A673 (cell line): Measurements from ENCODE around the gene MAPK12. TPM values are rescaled to one million over a fixed set of nuclear protein-coding genes. Genes with fewer than 3 reads are reported as not detected.

Experiments
- BruUV-seq: library from RNA; stranded (reverse); fragments of 400-500 nt; replicated peaks from 2 replicates; lab custom pipeline; 2021; lab: Mats Ljungman, UMichigan
- CTCF ChIA-PET: fragments of 300-600 bp; sonication (Branson Sonifier 250); formaldehyde crosslinking; loops from one replicate; lab custom pipeline; 2022; ENCODE audit warnings: antibody characterized with exemption; lab: Charles Lee
- POLR2A ChIA-PET: fragments of 300-600 bp; sonication (Branson Sonifier 250); formaldehyde crosslinking; loops from one replicate; lab custom pipeline; 2022; ENCODE audit warnings: antibody characterized with exemption; ENCODE audit not compliant: low non-redundant PET; lab: Charles Lee
- DNase-seq: peaks from one replicate; pipeline ENCODE4 v3.0.0-alpha.2; 2015; ENCODE audit warnings: low spot score
- H3K27ac ChIP-seq: fragments of 200-600 bp; sonication (generic); 2 replicates; pipeline ENCODE4 v1.5.1; 2016; ENCODE audit warnings: mixed run types, low read depth, mild to moderate bottlenecking, mixed read lengths, antibody characterized with exemption, low read length; ENCODE audit not compliant: poor library complexity, severe bottlenecking
- H3K27me3 ChIP-seq: fragments of 200-600 bp; sonication (generic); replicated peaks from 2 replicates; pipeline ENCODE4 v1.6.1; 2017; ENCODE audit warnings: mixed run types, low read depth, mild to moderate bottlenecking, mixed read lengths, antibody characterized with exemption, low read length; ENCODE audit not compliant: insufficient read depth, poor library complexity
- H3K36me3 ChIP-seq: fragments of 200-600 bp; sonication (generic); 2 replicates; pipeline ENCODE4 v1.6.1; 2016; ENCODE audit warnings: mixed run types, mild to moderate bottlenecking, mixed read lengths, antibody characterized with exemption, low read length; ENCODE audit not compliant: insufficient read depth, poor library complexity, severe bottlenecking
- H3K4me1 ChIP-seq: fragments of 200-600 bp; sonication (generic); 2 replicates; pipeline ENCODE4 v1.6.1; 2017; ENCODE audit warnings: mixed run types, mild to moderate bottlenecking, mixed read lengths, antibody characterized with exemption, low read length; ENCODE audit not compliant: insufficient read depth, poor library complexity, severe bottlenecking
- H3K4me3 ChIP-seq: fragments of 200-600 bp; sonication (generic); 2 replicates; pipeline ENCODE4 v1.5.1; 2016; ENCODE audit warnings: low read depth, mixed run types, mild to moderate bottlenecking, mixed read lengths, low read length; ENCODE audit not compliant: poor library complexity, severe bottlenecking
- H3K9me3 ChIP-seq: fragments of 200-600 bp; sonication (generic); 2 replicates; pipeline ENCODE4 v1.6.1; 2016; ENCODE audit warnings: mixed run types, low read depth, mild to moderate bottlenecking, mixed read lengths, antibody characterized with exemption, low read length; ENCODE audit not compliant: poor library complexity, severe bottlenecking
- EZH2 ChIP-seq: fragments of 200-600 bp; sonication (generic); IDR thresholded peaks from 2 replicates; pipeline ENCODE4 v1.6.1; 2017; ENCODE audit warnings: borderline replicate concordance, low read depth, mild to moderate bottlenecking, mixed read lengths, antibody characterized with exemption, low read length; ENCODE audit not compliant: poor library complexity, severe bottlenecking
- intact Hi-C: fragments of 100-400 bp; cut with micrococcal nuclease; formaldehyde crosslinking; loops from one replicate; pipeline ENCODE4 v1.10.0; 2022; ENCODE audit not compliant: unreplicated experiment
- total RNA-seq: library from RNA; stranded (reverse); gene quantifications from 2 replicates; pipeline ENCODE4 v1.2.3, GENCODE V29; 2021
- TF ChIP-seq, protein P1 (sequence below): fragments of 300-800, 200-600 bp; sonication (generic); conservative IDR thresholded peaks from 2 replicates; pipeline ENCODE4 v1.5.1; 2017; ENCODE audit warnings: low read depth, mild to moderate bottlenecking, antibody characterized with exemption, low read length, moderate library complexity, mixed read lengths

MAPK12 gene
- total RNA-seq, 1 experiment from 2014 or later, result 20.8 TPM

DNA sequence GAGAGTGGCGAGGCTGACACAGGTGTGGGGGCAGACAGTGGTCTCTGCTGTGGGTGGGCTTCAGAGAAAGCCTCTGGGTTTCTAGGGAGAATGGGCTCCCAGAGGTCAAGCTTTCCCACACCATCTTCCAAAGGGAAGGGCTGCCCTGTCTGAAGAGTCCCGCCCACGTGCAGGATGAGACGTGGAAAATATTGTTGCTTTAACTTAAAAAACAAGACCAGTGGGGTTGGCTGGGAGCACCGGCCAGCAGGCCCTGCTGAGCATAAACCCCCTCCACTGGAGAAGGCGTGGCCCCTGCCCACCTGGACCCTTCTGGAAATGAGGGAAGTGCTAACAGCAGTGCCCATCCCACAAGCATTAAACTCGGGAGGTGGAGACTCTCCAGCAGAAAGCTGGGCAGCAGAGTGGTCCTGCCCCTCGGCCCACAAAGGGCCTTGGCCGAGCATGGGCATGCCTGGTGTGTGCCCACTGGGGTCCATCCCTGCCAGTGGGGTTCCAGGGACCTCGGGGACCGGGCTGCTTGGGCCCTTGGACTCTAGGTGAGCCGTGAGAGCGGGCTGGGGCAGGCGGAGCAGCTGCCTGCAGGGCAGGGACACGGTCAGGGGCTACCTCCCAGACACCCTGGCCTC is 45.3 kb downstream of the MAPK12 start:
- Histone ChIP-seq H3K27ac (no peak overlapping the region), H3K27me3 (no peaks in the 10 kb centered on the region), H3K4me3 (no peak overlapping the region), H3K4me1 (peaks cover 14% of the 10 kb centered on the region), H3K36me3 (peaks cover 68% of the 10 kb centered on the region), H3K9me3 (no peaks in the 10 kb centered on the region)
- ChIA-PET CTCF (no interaction called here), POLR2A (interaction anchor here (0.6 to 0.7 kb wide), 2 partner anchors 168 to 251 kb away, joined by 4 read pairs; no protein-coding TSS in a partner anchor)
- TF ChIP-seq, protein P1, sequence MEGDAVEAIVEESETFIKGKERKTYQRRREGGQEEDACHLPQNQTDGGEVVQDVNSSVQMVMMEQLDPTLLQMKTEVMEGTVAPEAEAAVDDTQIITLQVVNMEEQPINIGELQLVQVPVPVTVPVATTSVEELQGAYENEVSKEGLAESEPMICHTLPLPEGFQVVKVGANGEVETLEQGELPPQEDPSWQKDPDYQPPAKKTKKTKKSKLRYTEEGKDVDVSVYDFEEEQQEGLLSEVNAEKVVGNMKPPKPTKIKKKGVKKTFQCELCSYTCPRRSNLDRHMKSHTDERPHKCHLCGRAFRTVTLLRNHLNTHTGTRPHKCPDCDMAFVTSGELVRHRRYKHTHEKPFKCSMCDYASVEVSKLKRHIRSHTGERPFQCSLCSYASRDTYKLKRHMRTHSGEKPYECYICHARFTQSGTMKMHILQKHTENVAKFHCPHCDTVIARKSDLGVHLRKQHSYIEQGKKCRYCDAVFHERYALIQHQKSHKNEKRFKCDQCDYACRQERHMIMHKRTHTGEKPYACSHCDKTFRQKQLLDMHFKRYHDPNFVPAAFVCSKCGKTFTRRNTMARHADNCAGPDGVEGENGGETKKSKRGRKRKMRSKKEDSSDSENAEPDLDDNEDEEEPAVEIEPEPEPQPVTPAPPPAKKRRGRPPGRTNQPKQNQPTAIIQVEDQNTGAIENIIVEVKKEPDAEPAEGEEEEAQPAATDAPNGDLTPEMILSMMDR, result no peak
- TF ChIP-seq EZH2, result no peak
- intact Hi-C loops, result no loop called here
- no peak for DNase-seq
- no TSS peak for BruUV-seq

DNA sequence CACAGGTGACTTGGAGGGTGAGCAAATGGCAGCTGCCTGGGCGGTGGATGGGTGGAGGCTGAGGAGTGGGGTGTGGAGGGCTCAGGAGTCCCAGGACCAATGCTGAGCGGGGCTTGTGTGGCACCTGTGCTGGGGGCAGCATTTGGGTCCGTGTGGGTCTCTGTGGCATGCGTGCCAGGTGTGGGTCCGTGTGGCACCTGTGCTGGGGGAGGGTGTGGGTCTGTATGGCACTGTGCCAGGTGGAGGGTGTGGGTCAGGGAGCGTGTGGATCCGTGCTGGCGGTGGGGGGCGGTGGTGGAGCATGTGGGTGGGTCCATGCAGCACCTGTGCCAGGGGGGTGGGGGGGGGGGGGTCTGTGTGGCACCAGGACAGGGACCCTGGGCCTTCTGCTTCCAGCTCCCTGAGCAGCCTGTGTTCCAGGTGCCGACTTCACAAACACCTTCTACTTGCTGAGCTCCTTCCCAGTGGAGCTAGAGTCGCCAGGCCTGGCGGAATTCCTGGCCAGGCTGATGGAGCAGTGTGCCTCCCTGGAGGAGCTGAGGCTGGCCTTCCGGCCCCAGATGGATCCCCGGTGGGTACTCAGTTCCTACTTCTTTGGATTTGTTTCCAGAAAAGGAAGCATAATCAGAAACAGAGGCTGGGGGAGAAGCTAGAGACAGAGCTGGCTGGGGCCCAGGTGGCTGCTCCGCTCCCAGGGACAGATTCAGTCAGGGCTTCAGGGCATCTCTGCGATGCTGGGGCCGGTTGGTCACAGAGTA is 46.0 kb downstream of the MAPK12 start:
- H3K27ac ChIP-seq, result no peak overlapping the region
- POLR2A ChIA-PET, result interaction anchor here (0.7 kb wide), 1 partner anchor 167 kb away, joined by 4 read pairs; no protein-coding TSS in a partner anchor
- CTCF ChIA-PET, result no interaction called here
- H3K9me3 ChIP-seq, result no peaks in the 10 kb centered on the region
- intact Hi-C loops, result no loop called here
- H3K4me3 ChIP-seq, result no peak overlapping the region
- no TSS peak for BruUV-seq
- H3K27me3 ChIP-seq, result no peaks in the 10 kb centered on the region
- DNase-seq, result no peak
- peaks cover 68% of the 10 kb centered on the region for H3K36me3 ChIP-seq
- TF ChIP-seq EZH2, result no peak
- TF ChIP-seq, protein P1, result no peak
- H3K4me1 ChIP-seq, result peaks cover 14% of the 10 kb centered on the region

DNA sequence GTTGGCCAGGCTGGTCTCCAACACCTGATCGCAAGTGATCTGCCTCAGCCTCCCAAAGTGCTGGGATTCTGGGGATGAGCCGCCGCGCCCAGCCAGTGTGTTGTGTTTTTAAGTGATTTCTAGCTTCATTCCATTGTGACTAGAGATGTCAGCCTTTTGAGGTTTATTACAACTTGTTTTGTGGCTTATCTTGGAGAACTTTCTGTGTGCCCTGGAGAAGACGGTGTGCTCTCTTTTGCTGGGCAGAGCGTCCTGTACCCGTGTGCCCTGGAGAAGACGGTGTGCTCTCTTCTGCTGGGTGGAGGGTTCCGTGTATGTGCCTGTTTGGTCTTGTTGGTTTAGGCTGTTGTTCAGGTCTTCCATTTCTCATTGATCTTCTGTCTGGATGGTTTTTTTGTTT is 48.2 kb downstream of the MAPK12 start:
- Histone ChIP-seq H3K27me3 (no peaks in the 10 kb centered on the region), H3K27ac (no peak overlapping the region), H3K9me3 (no peaks in the 10 kb centered on the region), H3K36me3 (peaks cover 56% of the 10 kb centered on the region), H3K4me3 (no peak overlapping the region), H3K4me1 (no peaks in the 10 kb centered on the region)
- TF ChIP-seq, protein P1, result no peak
- TF ChIP-seq EZH2, result no peak
- BruUV-seq, result no TSS peak
- CTCF ChIA-PET, result no interaction called here
- POLR2A ChIA-PET, result no interaction called here
- intact Hi-C loops, result no loop called here
- DNase-seq, result no peak
